Endodermal cell (in vitro differentiated cells): ENCODE measurements around the gene TTYH2. TPM values are rescaled to one million over a fixed set of nuclear protein-coding genes. Genes with fewer than 3 reads are reported as not detected.

ENCODE experiments used
- DNase-seq: peaks from one replicate; pipeline ENCODE4 v3.0.0-alpha.2; 2017
- H3K27ac ChIP-seq: 2 replicates; pipeline ENCODE4 v1.5.1; 2013; ENCODE audit warnings: mild to moderate bottlenecking, low read depth, low read length, moderate library complexity
- H3K27me3 ChIP-seq: 2 replicates; pipeline ENCODE4 v1.6.1; 2013; ENCODE audit warnings: mild to moderate bottlenecking, low read length, moderate library complexity; ENCODE audit not compliant: insufficient read depth, control insufficient read depth, poor library complexity, severe bottlenecking
- H3K36me3 ChIP-seq: 2 replicates; pipeline ENCODE4 v1.7.0; 2013; ENCODE audit warnings: mild to moderate bottlenecking, low read length, moderate library complexity; ENCODE audit not compliant: control insufficient read depth, insufficient read depth
- H3K4me1 ChIP-seq: one replicate; pipeline ENCODE4 v1.7.0; 2013; ENCODE audit warnings: low read length; ENCODE audit not compliant: control insufficient read depth, insufficient read depth
- H3K4me3 ChIP-seq: 2 replicates; pipeline ENCODE4 v1.5.1; 2013; ENCODE audit warnings: mild to moderate bottlenecking, low read length, moderate library complexity
- H3K9ac ChIP-seq: 2 replicates; pipeline ENCODE4 v1.6.1; 2013; ENCODE audit warnings: mild to moderate bottlenecking, low read length, moderate library complexity; ENCODE audit not compliant: poor library complexity, severe bottlenecking; ENCODE audit errors: extremely low read depth
- H3K9me3 ChIP-seq: 2 replicates; pipeline ENCODE4 v1.6.1; 2013; ENCODE audit warnings: mild to moderate bottlenecking, low read length, moderate library complexity; ENCODE audit not compliant: control insufficient read depth
- H3K27ac Mint-ChIP-seq: 2 replicates; pipeline ENCODE4 v1.8.0; 2020; ENCODE audit warnings: mixed read lengths
- H3K27me3 Mint-ChIP-seq: 2 replicates; pipeline ENCODE4 v1.8.0; 2021; ENCODE audit warnings: mild to moderate bottlenecking, mixed read lengths; ENCODE audit not compliant: insufficient read depth
- H3K36me3 Mint-ChIP-seq: 2 replicates; pipeline ENCODE4 v1.8.0; 2020; ENCODE audit warnings: low read depth, mixed read lengths
- H3K4me1 Mint-ChIP-seq: 2 replicates; pipeline ENCODE4 v1.8.0; 2020; ENCODE audit warnings: mixed read lengths
- H3K4me3 Mint-ChIP-seq: 2 replicates; pipeline ENCODE4 v1.8.0; 2020; ENCODE audit warnings: mild to moderate bottlenecking, moderate library complexity, mixed read lengths
- H3K9me3 Mint-ChIP-seq: 2 replicates; pipeline ENCODE4 v1.8.0; 2020; ENCODE audit warnings: mild to moderate bottlenecking, mixed read lengths
- WGBS, 2 experiments: methylation state at CpG; one replicate each; pipeline versions ENCODE4 v1.1.5 to v1.1.7; 2013; ENCODE audit warnings: missing lambda C conversion rate in 2 of 2, mixed read lengths in 1 of 2; ENCODE audit not compliant: insufficient coverage in 1 of 2, insufficient read length in 1 of 2; 5-methylcytosine and 5-hydroxymethylcytosine counted together
- total RNA-seq, 2 donors: library from RNA; stranded (reverse); fragmentation: NEBNext Ultra II Directional in 1 of 2; extraction: Animal tissue kit (Norgen Biotek cat#: 25700) in 1 of 2; gene quantifications; 2 replicates in 1 of 2; 3 replicates in 1 of 2; pipeline ENCODE4 v1.2.1, GENCODE V29; 2021
- TF ChIP-seq, protein P1 (sequence below): fragments of 200-600 bp; sonication (generic); conservative IDR thresholded peaks from 2 replicates; pipeline ENCODE4 v1.5.0; 2021; ENCODE audit warnings: antibody characterized with exemption, mild to moderate bottlenecking

The TTYH2 gene
- total RNA-seq, 2 donors from 2014 or later: 1.2 to 1.6 TPM

DNA sequence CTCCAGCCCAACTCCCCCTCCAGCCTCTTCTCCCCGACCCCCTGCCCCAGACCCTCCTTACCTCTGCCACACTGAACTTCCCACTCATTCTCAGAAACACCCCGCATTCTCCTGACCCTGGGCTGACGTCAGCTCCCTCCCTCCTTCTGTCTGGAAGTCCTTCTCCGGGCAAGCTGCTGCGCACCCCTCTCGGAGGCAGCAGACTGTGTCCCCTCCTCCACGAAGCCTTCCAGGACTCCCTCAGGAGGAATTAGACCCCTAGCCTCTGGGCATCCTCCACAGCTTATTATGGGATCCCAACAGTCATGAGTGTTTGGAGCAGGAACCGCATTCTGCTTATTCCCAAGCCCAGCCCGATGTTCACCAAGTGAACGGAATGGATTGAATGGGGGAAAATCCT is 13.3 kb upstream of the TTYH2 start:
- TF ChIP-seq, protein P1, sequence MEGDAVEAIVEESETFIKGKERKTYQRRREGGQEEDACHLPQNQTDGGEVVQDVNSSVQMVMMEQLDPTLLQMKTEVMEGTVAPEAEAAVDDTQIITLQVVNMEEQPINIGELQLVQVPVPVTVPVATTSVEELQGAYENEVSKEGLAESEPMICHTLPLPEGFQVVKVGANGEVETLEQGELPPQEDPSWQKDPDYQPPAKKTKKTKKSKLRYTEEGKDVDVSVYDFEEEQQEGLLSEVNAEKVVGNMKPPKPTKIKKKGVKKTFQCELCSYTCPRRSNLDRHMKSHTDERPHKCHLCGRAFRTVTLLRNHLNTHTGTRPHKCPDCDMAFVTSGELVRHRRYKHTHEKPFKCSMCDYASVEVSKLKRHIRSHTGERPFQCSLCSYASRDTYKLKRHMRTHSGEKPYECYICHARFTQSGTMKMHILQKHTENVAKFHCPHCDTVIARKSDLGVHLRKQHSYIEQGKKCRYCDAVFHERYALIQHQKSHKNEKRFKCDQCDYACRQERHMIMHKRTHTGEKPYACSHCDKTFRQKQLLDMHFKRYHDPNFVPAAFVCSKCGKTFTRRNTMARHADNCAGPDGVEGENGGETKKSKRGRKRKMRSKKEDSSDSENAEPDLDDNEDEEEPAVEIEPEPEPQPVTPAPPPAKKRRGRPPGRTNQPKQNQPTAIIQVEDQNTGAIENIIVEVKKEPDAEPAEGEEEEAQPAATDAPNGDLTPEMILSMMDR: no peak
- H3K27ac ChIP-seq: no peak overlapping the region
- H3K27me3 ChIP-seq: peaks cover 17% of the 10 kb centered on the region
- H3K9ac ChIP-seq: no peak overlapping the region
- H3K4me3 Mint-ChIP-seq: no peak overlapping the region
- no peak for DNase-seq
- H3K36me3 ChIP-seq: peaks cover 12% of the 10 kb centered on the region
- no peaks in the 10 kb centered on the region for H3K9me3 Mint-ChIP-seq
- H3K36me3 Mint-ChIP-seq: peaks cover 14% of the 10 kb centered on the region
- H3K4me1 Mint-ChIP-seq: peaks cover 6% of the 10 kb centered on the region
- WGBS, 2 experiments: 83% methylated on average over 9 to 10 of the region's 10 CpGs
- H3K4me1 ChIP-seq: peaks cover 6% of the 10 kb centered on the region
- no peak overlapping the region for H3K4me3 ChIP-seq
- no peaks in the 10 kb centered on the region for H3K9me3 ChIP-seq
- H3K27me3 Mint-ChIP-seq: peaks cover 31% of the 10 kb centered on the region
- no peak overlapping the region for H3K27ac Mint-ChIP-seq

DNA sequence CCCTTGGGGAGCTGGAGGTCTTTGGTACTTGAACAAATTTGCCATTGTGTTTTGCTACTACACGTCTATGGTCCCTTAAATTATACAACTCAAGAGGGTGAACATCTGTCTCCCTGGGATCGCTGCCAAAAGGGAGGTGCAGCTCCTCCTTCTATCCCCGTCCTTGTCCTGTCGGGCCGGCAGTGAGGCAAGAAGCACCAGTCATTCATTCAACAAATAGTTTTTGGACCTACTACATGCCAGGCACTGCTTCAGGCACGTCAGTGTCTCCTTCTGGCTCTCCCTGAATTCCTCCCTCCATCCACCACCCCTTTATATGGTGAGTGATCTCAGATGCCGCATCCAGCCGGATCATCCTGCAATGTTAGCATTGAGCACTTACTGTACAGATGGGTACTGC is 12.1 kb upstream of the TTYH2 start:
- no peak overlapping the region for H3K27ac ChIP-seq
- no peak for DNase-seq
- Mint-ChIP-seq H3K9me3 (no peaks in the 10 kb centered on the region), H3K27ac (no peak overlapping the region), H3K27me3 (peaks cover 23% of the 10 kb centered on the region), H3K4me1 (peaks cover 12% of the 10 kb centered on the region), H3K4me3 (no peak overlapping the region), H3K36me3 (peaks cover 26% of the 10 kb centered on the region)
- H3K4me3 ChIP-seq: no peak overlapping the region
- no peak overlapping the region for H3K9ac ChIP-seq
- peaks cover 17% of the 10 kb centered on the region for H3K27me3 ChIP-seq
- peaks cover 24% of the 10 kb centered on the region for H3K36me3 ChIP-seq
- TF ChIP-seq, protein P1: no peak
- no peaks in the 10 kb centered on the region for H3K9me3 ChIP-seq
- peaks cover 12% of the 10 kb centered on the region for H3K4me1 ChIP-seq
- WGBS, 2 experiments: 90 to 92% methylated on average over 6 to 8 of the region's 8 CpGs

DNA sequence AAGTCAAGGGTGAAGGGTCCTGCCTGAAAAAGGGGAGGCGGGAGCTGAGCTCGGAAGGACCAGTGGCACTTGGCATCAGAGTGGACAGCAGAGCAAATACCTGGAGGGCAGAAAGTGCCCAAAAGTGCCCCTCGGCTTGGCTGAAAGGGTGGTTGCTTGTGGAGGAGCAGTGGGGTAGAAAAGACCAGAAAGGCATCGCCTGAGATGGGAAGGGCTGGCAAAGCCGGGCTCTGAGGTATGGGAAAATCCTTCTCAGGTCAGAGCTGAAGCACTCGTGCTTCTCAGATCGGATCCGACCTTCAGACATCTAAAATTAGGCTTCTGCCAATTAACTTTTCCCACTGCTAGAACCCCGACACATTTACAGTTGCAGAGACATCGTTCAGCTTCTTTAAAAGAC is 11.4 kb upstream of the TTYH2 start:
- no peak overlapping the region for H3K27ac ChIP-seq
- H3K9me3 ChIP-seq: no peaks in the 10 kb centered on the region
- TF ChIP-seq, protein P1: no peak
- H3K4me3 ChIP-seq: no peak overlapping the region
- H3K4me1 Mint-ChIP-seq: peaks cover 15% of the 10 kb centered on the region
- H3K27ac Mint-ChIP-seq: no peak overlapping the region
- H3K9ac ChIP-seq: no peak overlapping the region
- H3K4me1 ChIP-seq: peaks cover 13% of the 10 kb centered on the region
- H3K36me3 Mint-ChIP-seq: peaks cover 32% of the 10 kb centered on the region
- 85 to 88% methylated on average over 10 of the region's 10 CpGs for WGBS, 2 experiments
- H3K36me3 ChIP-seq: peaks cover 31% of the 10 kb centered on the region
- H3K27me3 Mint-ChIP-seq: peaks cover 22% of the 10 kb centered on the region
- H3K9me3 Mint-ChIP-seq: no peaks in the 10 kb centered on the region
- no peak for DNase-seq
- H3K27me3 ChIP-seq: peaks cover 17% of the 10 kb centered on the region
- H3K4me3 Mint-ChIP-seq: no peak overlapping the region
